SK-N-SH (cell line): ENCODE data around the gene QSOX2. TPM values are rescaled to one million over a fixed set of nuclear protein-coding genes. Genes with fewer than 3 reads are reported as not detected.

ENCODE experiments used
- CTCF ChIA-PET: fragments of 300-600, 350-600 bp; formaldehyde crosslinking; extraction: SDS; loops from one replicate; lab custom pipeline; 2021; lab: Yijun Ruan, JAX
- POLR2A ChIA-PET: fragments of 350-600 bp; sonication (Branson Sonifier 250); formaldehyde crosslinking; extraction: SDS; loops from one replicate; lab custom pipeline; 2020; ENCODE audit warnings: antibody characterized with exemption, inconsistent platforms; lab: Yijun Ruan, JAX
- DNase-seq: peaks from one replicate; pipeline ENCODE4 v3.0.0; 2012
- H2AFZ ChIP-seq: fragments of 200-600 bp; sonication (generic); 2 replicates; pipeline ENCODE4 v1.8.1; 2016; ENCODE audit warnings: antibody characterized with exemption, mild to moderate bottlenecking, low read depth
- H3F3A ChIP-seq: fragments of 200-600 bp; sonication (generic); replicated peaks from 2 replicates; pipeline ENCODE3; 2016; ENCODE audit warnings: antibody characterized with exemption, mild to moderate bottlenecking; ENCODE audit not compliant: insufficient read depth
- H3K27ac ChIP-seq, 2 experiments: fragments of 200-500 bp in 1 of 2; fragments of 200-600 bp in 1 of 2; sonication (Bioruptor generic) in 1 of 2; sonication (generic), shearing (Covaris generic) in 1 of 2; 2 replicates each; pipeline versions ENCODE4 v1.5.1 to v1.6.1; 2014 to 2016; ENCODE audit warnings: low read depth in 2 of 2, inconsistent platforms in 1 of 2, low read length in 1 of 2, mild to moderate bottlenecking in 1 of 2, mixed read lengths in 1 of 2
- H3K27me3 ChIP-seq: fragments of 200-600 bp; sonication (generic), shearing (Covaris generic); 2 replicates; pipeline ENCODE4 v1.6.1; 2016; ENCODE audit warnings: mixed run types; ENCODE audit not compliant: insufficient read depth
- H3K36me3 ChIP-seq, 2 experiments: fragments of 200-500 bp in 1 of 2; fragments of 200-600 bp in 1 of 2; sonication (Bioruptor generic) in 1 of 2; sonication (generic) in 1 of 2; replicated peaks in 1 of 2; 2 replicates each; pipeline versions ENCODE3 to v1.5.1; 2014 to 2016; ENCODE audit warnings: low read length in 1 of 2, mild to moderate bottlenecking in 1 of 2; ENCODE audit not compliant: insufficient read depth in 2 of 2, control insufficient read depth in 1 of 2
- H3K4me1 ChIP-seq, 2 experiments: fragments of 200-500 bp in 1 of 2; fragments of 200-600 bp in 1 of 2; sonication (Bioruptor generic) in 1 of 2; sonication (generic), shearing (Covaris generic) in 1 of 2; 2 replicates each; pipeline versions ENCODE4 v1.5.1 to v1.6.1; 2014 to 2016; ENCODE audit warnings: low read depth in 1 of 2, low read length in 1 of 2, mixed run types in 1 of 2; ENCODE audit not compliant: insufficient read depth in 2 of 2, control insufficient read depth in 1 of 2
- H3K4me2 ChIP-seq: fragments of 200-600 bp; sonication (generic), shearing (Covaris generic); 2 replicates; pipeline ENCODE4 v1.6.1; 2017; ENCODE audit warnings: mixed run types
- H3K4me3 ChIP-seq, 2 experiments: fragments of 200-500 bp in 1 of 2; fragments of 200-600 bp in 1 of 2; sonication (Bioruptor generic) in 1 of 2; sonication (generic), shearing (Covaris generic) in 1 of 2; 2 replicates each; pipeline versions ENCODE4 v1.5.1 to v1.8.1; 2014 to 2016; ENCODE audit warnings: low read depth in 2 of 2, inconsistent platforms in 1 of 2, low read length in 1 of 2, mild to moderate bottlenecking in 1 of 2, mixed read lengths in 1 of 2, moderate library complexity in 1 of 2
- H3K79me2 ChIP-seq: fragments of 200-600 bp; sonication (generic); 2 replicates; pipeline ENCODE4 v1.8.1; 2017; ENCODE audit warnings: mild to moderate bottlenecking; ENCODE audit not compliant: insufficient read depth
- H3K9ac ChIP-seq: fragments of 200-600 bp; sonication (generic); 2 replicates; pipeline ENCODE4 v1.6.1; 2017; ENCODE audit warnings: mixed run types
- H3K9me2 ChIP-seq: fragments of 200-600 bp; sonication (generic); 2 replicates; pipeline ENCODE4 v1.6.1; 2017; ENCODE audit warnings: mixed run types
- H3K9me3 ChIP-seq: fragments of 200-600 bp; sonication (generic); 2 replicates; pipeline ENCODE4 v1.6.1; 2017; ENCODE audit warnings: mixed run types, mild to moderate bottlenecking, moderate library complexity
- H4K20me1 ChIP-seq: fragments of 200-600 bp; sonication (generic); 2 replicates; pipeline ENCODE4 v1.6.1; 2017; ENCODE audit warnings: mild to moderate bottlenecking, mixed run types; ENCODE audit not compliant: insufficient read depth
- CHD2 ChIP-seq: fragments of 150-350 bp; IDR thresholded peaks from 2 replicates; pipeline ENCODE4 v1.6.1; 2018; ENCODE audit warnings: low read length; ENCODE audit not compliant: partially characterized antibody
- FOXJ3 ChIP-seq: sonication (generic); formaldehyde crosslinking; IDR thresholded peaks from 2 replicates; pipeline ENCODE4 v1.5.1; 2020; ENCODE audit warnings: mild to moderate bottlenecking, missing genetic modification reagents
- IRF3 ChIP-seq: fragments of 150-350 bp; IDR thresholded peaks from 2 replicates; pipeline ENCODE4 v1.6.1; 2016; ENCODE audit warnings: mild to moderate bottlenecking, low read depth, low read length
- JUND ChIP-seq: IDR thresholded peaks from 2 replicates; pipeline ENCODE4 v1.4.0; 2012
- SMC3 ChIP-seq: IDR thresholded peaks from 2 replicates; pipeline ENCODE4 v1.6.1; 2012; ENCODE audit warnings: low read depth, low read length, improper control_type of control experiment
- YY1 ChIP-seq: IDR thresholded peaks from 2 replicates; pipeline ENCODE4 v1.4.0; 2012; ENCODE audit warnings: low read depth, mild to moderate bottlenecking
- WGBS: methylation state at CpG from one replicate; pipeline ENCODE4 v1.1.6; 2017; ENCODE audit warnings: low lambda C conversion rate; 5-methylcytosine and 5-hydroxymethylcytosine counted together
- polyA plus RNA-seq, 3 experiments: library from polyadenylated mRNA; depleted of rRNA; stranded (reverse); fragments of >200 nt; gene quantifications; 2 replicates each; pipeline ENCODE4 v1.2.3, GENCODE V29; 2012
- TF ChIP-seq, protein P1 (sequence below): fragments of 200-600 bp; sonication (generic); IDR thresholded peaks from 2 replicates; pipeline ENCODE4 v1.6.1; 2017; ENCODE audit warnings: antibody characterized with exemption, mild to moderate bottlenecking, moderate library complexity
- TF ChIP-seq, protein P2 (sequence below): IDR thresholded peaks from 2 replicates; pipeline ENCODE4 v1.4.0; 2012; ENCODE audit warnings: low read depth, borderline replicate concordance

QSOX2 gene
- polyA plus RNA-seq, 1 of the 3 experiments (the other 2 are of a cell fraction), result 26.6 TPM

GRCh38 chr9:136194540-136194939, 51.1 kb downstream of the QSOX2 start:
- CTCF ChIA-PET, result no interaction called here
- H3K27me3 ChIP-seq, result peaks cover 89% of the 10 kb centered on the region
- no peak overlapping the region for H2AFZ ChIP-seq
- no peaks in the 10 kb centered on the region for H3K79me2 ChIP-seq
- POLR2A ChIA-PET, result no interaction called here
- no peak overlapping the region for H3K27ac ChIP-seq
- no peak overlapping the region for H3K9ac ChIP-seq
- H3K9me3 ChIP-seq, result no peaks in the 10 kb centered on the region
- no peak overlapping the region for H3K4me2 ChIP-seq
- no peaks in the 10 kb centered on the region for H3K9me2 ChIP-seq
- DNase-seq, result no peak
- H3K4me1 ChIP-seq, result no peaks in the 10 kb centered on the region
- TF ChIP-seq YY1, result no peak
- TF ChIP-seq, protein P1, sequence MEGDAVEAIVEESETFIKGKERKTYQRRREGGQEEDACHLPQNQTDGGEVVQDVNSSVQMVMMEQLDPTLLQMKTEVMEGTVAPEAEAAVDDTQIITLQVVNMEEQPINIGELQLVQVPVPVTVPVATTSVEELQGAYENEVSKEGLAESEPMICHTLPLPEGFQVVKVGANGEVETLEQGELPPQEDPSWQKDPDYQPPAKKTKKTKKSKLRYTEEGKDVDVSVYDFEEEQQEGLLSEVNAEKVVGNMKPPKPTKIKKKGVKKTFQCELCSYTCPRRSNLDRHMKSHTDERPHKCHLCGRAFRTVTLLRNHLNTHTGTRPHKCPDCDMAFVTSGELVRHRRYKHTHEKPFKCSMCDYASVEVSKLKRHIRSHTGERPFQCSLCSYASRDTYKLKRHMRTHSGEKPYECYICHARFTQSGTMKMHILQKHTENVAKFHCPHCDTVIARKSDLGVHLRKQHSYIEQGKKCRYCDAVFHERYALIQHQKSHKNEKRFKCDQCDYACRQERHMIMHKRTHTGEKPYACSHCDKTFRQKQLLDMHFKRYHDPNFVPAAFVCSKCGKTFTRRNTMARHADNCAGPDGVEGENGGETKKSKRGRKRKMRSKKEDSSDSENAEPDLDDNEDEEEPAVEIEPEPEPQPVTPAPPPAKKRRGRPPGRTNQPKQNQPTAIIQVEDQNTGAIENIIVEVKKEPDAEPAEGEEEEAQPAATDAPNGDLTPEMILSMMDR, result no peak
- TF ChIP-seq, all 33 proteins: peak for 0
- 27% methylated on average over 5 of the region's 5 CpGs for WGBS
- Histone ChIP-seq H3F3A (no peaks in the 10 kb centered on the region), H3K4me3 (no peak overlapping the region), H4K20me1 (0 out of 2 replicates have a peak, but pooled peaks cover 4% of the 10 kb centered on the region), H3K36me3 (no peaks in the 10 kb centered on the region)

DNA sequence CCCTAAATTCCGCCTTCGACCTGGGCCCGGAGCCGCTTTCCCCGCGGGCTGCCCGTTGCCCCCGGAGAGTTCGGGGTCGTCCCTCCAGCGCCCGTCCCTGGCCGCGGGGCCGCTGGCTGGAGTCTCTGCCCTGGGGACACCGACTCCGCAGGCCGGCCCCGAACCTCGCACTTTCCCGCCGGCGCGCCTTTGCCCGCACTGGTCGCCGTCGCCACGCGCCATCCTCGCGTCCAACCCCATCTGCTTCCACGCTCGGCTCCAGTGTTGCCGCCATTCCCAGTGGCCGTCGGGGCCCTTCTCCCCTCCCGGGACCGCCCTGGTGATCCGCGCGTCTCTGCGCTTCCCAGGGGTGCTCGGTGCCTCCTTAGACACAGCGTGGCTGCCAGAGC, 51.7 kb downstream of the QSOX2 start:
- WGBS, result 0% methylated on average over 1 of the region's 45 CpGs
- Histone ChIP-seq H3K9me2 (no peaks in the 10 kb centered on the region), H3K79me2 (no peaks in the 10 kb centered on the region), H3K36me3 (no peaks in the 10 kb centered on the region), H3K4me1 (no peaks in the 10 kb centered on the region), H3K4me3 (no peak overlapping the region), H3K9ac (no peak overlapping the region), H4K20me1 (0 out of 2 replicates have a peak, but pooled peaks cover 4% of the 10 kb centered on the region), H2AFZ (no peak overlapping the region), H3F3A (no peaks in the 10 kb centered on the region), H3K9me3 (no peaks in the 10 kb centered on the region), H3K4me2 (no peak overlapping the region), H3K27me3 (peaks cover 90% of the 10 kb centered on the region), H3K27ac (no peak overlapping the region)
- DNase-seq, result no peak
- CTCF ChIA-PET, result no interaction called here
- no peak for TF ChIP-seq JUND
- TF ChIP-seq SMC3, result no peak
- TF ChIP-seq FOXJ3 (CRISPR knock-in tag), result no peak
- no peak for TF ChIP-seq CHD2
- TF ChIP-seq, protein P2, sequence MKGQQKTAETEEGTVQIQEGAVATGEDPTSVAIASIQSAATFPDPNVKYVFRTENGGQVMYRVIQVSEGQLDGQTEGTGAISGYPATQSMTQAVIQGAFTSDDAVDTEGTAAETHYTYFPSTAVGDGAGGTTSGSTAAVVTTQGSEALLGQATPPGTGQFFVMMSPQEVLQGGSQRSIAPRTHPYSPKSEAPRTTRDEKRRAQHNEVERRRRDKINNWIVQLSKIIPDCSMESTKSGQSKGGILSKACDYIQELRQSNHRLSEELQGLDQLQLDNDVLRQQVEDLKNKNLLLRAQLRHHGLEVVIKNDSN, result no peak
- TF ChIP-seq IRF3, result no peak
- POLR2A ChIA-PET, result no interaction called here
